MCF 10A (cell line): ENCODE measurements around the gene SDHB. TPM values are rescaled to one million over a fixed set of nuclear protein-coding genes. Genes with fewer than 3 reads are reported as not detected.

Experiments used
- BruUV-seq: library from RNA; stranded (reverse); fragments of 400-500 nt; replicated peaks from 2 replicates; lab custom pipeline; 2021; lab: Mats Ljungman, UMichigan
- CTCF ChIA-PET: fragments of 300-600 bp; sonication (Branson Sonifier 250); formaldehyde crosslinking; extraction: SDS; loops from one replicate; lab custom pipeline; 2021; ENCODE audit warnings: antibody characterized with exemption, inconsistent platforms; lab: Yijun Ruan, JAX
- POLR2A ChIA-PET: fragments of 300-600, 350-650 bp; sonication (Branson Sonifier 250); formaldehyde crosslinking; extraction: SDS; loops from one replicate; lab custom pipeline; 2020; ENCODE audit warnings: antibody characterized with exemption, inconsistent platforms; lab: Yijun Ruan, JAX
- DNase-seq: peaks from one replicate; pipeline ENCODE4 v3.0.0-alpha.2; 2018; ENCODE audit not compliant: unreplicated experiment
- H3K27ac Mint-ChIP-seq: one replicate; pipeline ENCODE4 v1.8.0; 2022; ENCODE audit warnings: mild to moderate bottlenecking, low read depth, mixed read lengths; ENCODE audit not compliant: unreplicated experiment
- H3K27me3 Mint-ChIP-seq: one replicate; pipeline ENCODE4 v1.8.0; 2022; ENCODE audit warnings: mixed read lengths; ENCODE audit not compliant: insufficient read depth, unreplicated experiment
- H3K36me3 Mint-ChIP-seq: one replicate; pipeline ENCODE4 v1.8.0; 2022; ENCODE audit warnings: mild to moderate bottlenecking, moderate library complexity, mixed read lengths; ENCODE audit not compliant: insufficient read depth, unreplicated experiment
- H3K4me1 Mint-ChIP-seq: one replicate; pipeline ENCODE4 v1.8.0; 2022; ENCODE audit warnings: mixed read lengths; ENCODE audit not compliant: insufficient read depth, unreplicated experiment
- H3K4me3 Mint-ChIP-seq: one replicate; pipeline ENCODE4 v1.8.0; 2022; ENCODE audit warnings: mild to moderate bottlenecking, moderate library complexity, mixed read lengths; ENCODE audit not compliant: unreplicated experiment
- H3K9me3 Mint-ChIP-seq: one replicate; pipeline ENCODE4 v1.8.0; 2022; ENCODE audit warnings: mixed read lengths; ENCODE audit not compliant: unreplicated experiment
- intact Hi-C: fragments of 100-400 bp; cut with micrococcal nuclease; formaldehyde crosslinking; loops from 2 replicates; pipeline ENCODE4 v1.14.1; 2022
- total RNA-seq: library from RNA; stranded (reverse); gene quantifications from 2 replicates; pipeline ENCODE4 v1.2.3, GENCODE V29; 2022
- TF ChIP-seq, protein P1 (sequence below): fragments of 200-600 bp; IDR thresholded peaks from one replicate; pipeline ENCODE4 v1.8.0; 2022; ENCODE audit warnings: antibody characterized with exemption, mild to moderate bottlenecking; ENCODE audit not compliant: unreplicated experiment

SDHB gene
- total RNA-seq, 1 experiment from 2014 or later = 166 TPM

DNA sequence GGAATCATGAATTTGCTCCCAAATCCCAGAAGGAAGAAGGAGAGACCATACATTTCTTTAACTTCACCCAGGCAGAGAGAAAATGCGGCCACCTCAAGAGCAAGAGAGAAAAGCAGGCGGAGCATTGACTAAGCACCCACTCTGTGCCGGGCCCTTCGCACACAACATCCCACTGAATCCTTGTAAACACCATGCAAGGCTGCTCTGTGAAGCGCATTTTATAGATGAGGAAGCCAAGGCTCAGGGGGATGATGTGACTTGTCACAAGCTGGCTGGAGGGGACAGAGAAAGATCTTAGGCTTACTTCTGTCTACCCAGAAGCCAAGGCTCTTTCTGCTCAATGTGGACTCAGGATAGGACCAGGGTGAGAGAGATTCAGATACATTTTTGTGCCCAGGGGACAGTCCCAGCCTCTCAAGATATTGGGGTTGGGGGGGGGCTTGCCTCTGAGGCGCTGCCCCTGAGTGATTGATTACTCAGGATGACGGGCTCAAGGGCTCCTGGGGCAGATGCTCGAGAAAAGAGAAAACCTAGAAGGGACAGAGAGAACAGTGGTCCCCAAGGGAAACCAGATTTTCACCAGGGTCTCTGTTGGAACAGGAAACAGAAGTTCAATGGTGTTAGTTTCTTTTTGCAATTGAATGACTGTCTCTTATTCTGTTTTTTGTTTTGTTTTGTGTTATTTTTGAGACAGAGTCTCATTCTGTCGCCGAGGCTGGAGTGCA, 45.9 kb upstream of the SDHB start:
- intact Hi-C loops = no loop called here
- Mint-ChIP-seq H3K4me3 (no peak overlapping the region), H3K27ac (peak overlapping the region; percentile 49), H3K9me3 (no peaks in the 10 kb centered on the region), H3K36me3 (no peaks in the 10 kb centered on the region), H3K4me1 (peaks cover 22% of the 10 kb centered on the region), H3K27me3 (no peaks in the 10 kb centered on the region)
- ChIA-PET CTCF (interaction anchor here (0.6 kb wide), 2 partner anchors 148 to 376 kb away, joined by 3 to 9 read pairs; no protein-coding TSS in a partner anchor), POLR2A (interaction anchor here (0.6 kb wide), 2 partner anchors 10 to 1920 kb away, joined by 3 to 4 read pairs; no protein-coding TSS in a partner anchor)
- TF ChIP-seq, protein P1, sequence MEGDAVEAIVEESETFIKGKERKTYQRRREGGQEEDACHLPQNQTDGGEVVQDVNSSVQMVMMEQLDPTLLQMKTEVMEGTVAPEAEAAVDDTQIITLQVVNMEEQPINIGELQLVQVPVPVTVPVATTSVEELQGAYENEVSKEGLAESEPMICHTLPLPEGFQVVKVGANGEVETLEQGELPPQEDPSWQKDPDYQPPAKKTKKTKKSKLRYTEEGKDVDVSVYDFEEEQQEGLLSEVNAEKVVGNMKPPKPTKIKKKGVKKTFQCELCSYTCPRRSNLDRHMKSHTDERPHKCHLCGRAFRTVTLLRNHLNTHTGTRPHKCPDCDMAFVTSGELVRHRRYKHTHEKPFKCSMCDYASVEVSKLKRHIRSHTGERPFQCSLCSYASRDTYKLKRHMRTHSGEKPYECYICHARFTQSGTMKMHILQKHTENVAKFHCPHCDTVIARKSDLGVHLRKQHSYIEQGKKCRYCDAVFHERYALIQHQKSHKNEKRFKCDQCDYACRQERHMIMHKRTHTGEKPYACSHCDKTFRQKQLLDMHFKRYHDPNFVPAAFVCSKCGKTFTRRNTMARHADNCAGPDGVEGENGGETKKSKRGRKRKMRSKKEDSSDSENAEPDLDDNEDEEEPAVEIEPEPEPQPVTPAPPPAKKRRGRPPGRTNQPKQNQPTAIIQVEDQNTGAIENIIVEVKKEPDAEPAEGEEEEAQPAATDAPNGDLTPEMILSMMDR = no peak
- BruUV-seq = no TSS peak
- no peak for DNase-seq

DNA sequence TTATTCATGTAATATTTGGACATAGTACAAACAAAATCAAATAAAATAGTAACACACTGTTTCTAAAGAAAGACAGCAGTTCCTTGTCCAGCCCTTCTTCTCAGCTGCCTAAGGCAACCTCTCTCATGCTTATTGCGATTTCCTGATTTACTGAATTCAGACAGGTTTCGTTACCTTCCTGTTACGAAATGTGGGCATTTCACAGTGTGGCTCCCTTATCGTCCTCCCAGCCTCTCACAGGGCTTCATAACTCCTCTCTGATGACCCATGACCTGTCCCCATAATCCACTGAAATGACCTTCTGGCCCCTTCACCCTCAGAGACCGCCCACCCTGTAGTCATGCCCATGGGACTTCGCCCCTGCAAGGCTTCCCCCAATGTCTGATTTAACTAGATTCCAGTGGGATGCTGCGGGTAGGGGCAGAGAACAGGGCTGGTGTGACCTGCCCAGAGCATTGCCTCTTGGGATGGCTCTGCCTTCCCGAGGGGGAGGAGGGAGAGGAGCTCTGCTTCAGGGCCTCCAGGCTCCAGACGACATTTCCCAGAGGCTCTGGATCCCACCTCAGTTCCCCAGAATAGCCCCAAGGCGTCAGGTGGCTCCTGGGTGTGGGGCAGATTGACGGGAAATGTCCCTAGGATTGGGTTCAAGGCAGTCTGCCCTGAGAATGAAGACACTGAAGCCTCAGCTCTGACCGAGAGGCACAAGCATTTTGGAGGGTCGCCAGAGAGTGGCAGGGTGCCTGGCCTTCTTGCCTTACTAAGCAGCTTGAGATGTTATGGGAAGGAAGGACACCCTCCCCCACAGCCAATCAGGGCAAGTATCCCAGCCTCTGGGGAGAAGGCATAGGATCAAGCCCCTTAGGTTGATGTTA, 44.9 kb upstream of the SDHB start:
- TF ChIP-seq, protein P1 = no peak
- Mint-ChIP-seq H3K27me3 (no peaks in the 10 kb centered on the region), H3K36me3 (no peaks in the 10 kb centered on the region), H3K27ac (peak overlapping the region; percentile 61), H3K4me1 (peaks cover 22% of the 10 kb centered on the region), H3K4me3 (peak overlapping the region; percentile 2), H3K9me3 (no peaks in the 10 kb centered on the region)
- no TSS peak for BruUV-seq
- ChIA-PET CTCF (interaction anchor here (0.6 kb wide), 1 partner anchor 147 kb away, joined by 3 read pairs; no protein-coding TSS in a partner anchor), POLR2A (interaction anchor here (0.5 to 1.5 kb wide), 5 partner anchors 10 to 654 kb away, joined by 3 to 5 read pairs (median 3); no protein-coding TSS in a partner anchor)
- peak; percentile 80 for DNase-seq
- intact Hi-C loops = no loop called here

DNA sequence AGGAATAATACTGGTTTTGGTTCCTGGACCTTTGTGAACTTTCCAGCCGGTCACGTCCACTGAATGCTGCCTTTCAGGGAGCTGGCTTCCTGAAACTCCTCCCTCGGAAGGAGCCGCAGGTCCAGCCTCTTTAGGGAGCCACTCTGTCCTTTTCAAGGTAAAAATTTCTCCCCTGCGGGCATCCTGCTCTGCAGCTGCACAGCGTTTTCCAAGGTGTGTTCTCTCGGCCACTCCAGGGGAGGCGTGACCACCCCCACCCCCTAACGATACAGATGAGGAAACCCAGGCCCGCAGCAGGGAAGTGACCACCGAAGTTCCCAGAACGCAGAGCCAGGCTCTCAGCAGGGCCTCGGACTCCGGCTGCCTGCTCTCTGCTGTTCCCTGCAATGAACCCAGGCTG, 44.0 kb upstream of the SDHB start:
- H3K4me3 Mint-ChIP-seq = peak overlapping the region; percentile 2
- no peaks in the 10 kb centered on the region for H3K27me3 Mint-ChIP-seq
- H3K36me3 Mint-ChIP-seq = no peaks in the 10 kb centered on the region
- ChIA-PET CTCF (no interaction called here), POLR2A (interaction anchor here (0.5 to 1.5 kb wide), 9 partner anchors 9 to 653 kb away, joined by 3 to 5 read pairs (median 3); no protein-coding TSS in a partner anchor)
- intact Hi-C loops = no loop called here
- TF ChIP-seq, protein P1 = no peak
- DNase-seq = peak; percentile 87
- H3K27ac Mint-ChIP-seq = peak overlapping the region; percentile 61
- no peaks in the 10 kb centered on the region for H3K9me3 Mint-ChIP-seq
- peaks cover 22% of the 10 kb centered on the region for H3K4me1 Mint-ChIP-seq
- BruUV-seq = no TSS peak
